Measurements from ENCODE around the gene UMODL1.

DNA sequence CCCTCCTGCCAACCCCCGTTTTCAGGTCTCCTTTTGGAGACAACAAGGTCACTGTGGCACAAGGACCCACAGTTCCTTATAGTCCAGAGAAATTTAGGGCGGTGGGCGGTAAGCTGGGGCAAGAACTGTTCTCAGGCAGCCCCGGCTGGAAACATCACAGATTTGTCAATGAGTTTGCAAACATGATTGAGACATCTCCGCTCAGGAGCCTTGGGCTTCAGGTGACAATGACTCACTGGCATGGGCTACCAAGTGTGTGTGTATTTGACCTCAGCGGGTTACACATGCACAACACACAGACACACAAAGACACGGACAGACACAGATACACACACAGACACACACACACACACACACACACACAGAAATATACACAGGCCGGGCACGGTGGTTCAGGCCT, 89.6 kb downstream of the UMODL1 start:
- TF ChIP-seq EP300 (IDR thresholded peaks at IDR 0.05) (no peak), POLR2AphosphoS5 (IDR thresholded peaks at IDR 0.05) (no peak), POLR2A (IDR thresholded peaks at IDR 0.05) (no peak)
- TF ChIP-seq, protein P1, sequence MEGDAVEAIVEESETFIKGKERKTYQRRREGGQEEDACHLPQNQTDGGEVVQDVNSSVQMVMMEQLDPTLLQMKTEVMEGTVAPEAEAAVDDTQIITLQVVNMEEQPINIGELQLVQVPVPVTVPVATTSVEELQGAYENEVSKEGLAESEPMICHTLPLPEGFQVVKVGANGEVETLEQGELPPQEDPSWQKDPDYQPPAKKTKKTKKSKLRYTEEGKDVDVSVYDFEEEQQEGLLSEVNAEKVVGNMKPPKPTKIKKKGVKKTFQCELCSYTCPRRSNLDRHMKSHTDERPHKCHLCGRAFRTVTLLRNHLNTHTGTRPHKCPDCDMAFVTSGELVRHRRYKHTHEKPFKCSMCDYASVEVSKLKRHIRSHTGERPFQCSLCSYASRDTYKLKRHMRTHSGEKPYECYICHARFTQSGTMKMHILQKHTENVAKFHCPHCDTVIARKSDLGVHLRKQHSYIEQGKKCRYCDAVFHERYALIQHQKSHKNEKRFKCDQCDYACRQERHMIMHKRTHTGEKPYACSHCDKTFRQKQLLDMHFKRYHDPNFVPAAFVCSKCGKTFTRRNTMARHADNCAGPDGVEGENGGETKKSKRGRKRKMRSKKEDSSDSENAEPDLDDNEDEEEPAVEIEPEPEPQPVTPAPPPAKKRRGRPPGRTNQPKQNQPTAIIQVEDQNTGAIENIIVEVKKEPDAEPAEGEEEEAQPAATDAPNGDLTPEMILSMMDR (IDR thresholded peaks at IDR 0.05), result no peak

Data from stomach (tissue), 4 donors.